Activated CD4-positive, alpha-beta T cell treated with anti-CD3 and anti-CD28 coated beads, Interleukin-2, Interleukin-4, amounts not matched to agents 100 ng/mL and 50 ng/mL, durations not matched to agents 16 hours and 8 hours (primary cell): ENCODE measurements around the gene CYP2A13.
"Not testable (repeated sequence)": the region's sequence is repeated elsewhere in the genome, so short reads cannot be mapped to it uniquely, and the experiment has no call there.

Source experiments
- DNase-seq: peaks from one replicate; pipeline ENCODE4 v3.0.0-alpha.2; 2020; ENCODE audit warnings: low spot score

The CYP2A13 gene

GRCh38 chr19:41120929-41121911 is 33.0 kb downstream of the CYP2A13 start:
- DNase-seq = peak; percentile 18

GRCh38 chr19:41122846-41123245 is 34.6 kb downstream of the CYP2A13 start:
- DNase-seq = not testable (repeated sequence)

DNA sequence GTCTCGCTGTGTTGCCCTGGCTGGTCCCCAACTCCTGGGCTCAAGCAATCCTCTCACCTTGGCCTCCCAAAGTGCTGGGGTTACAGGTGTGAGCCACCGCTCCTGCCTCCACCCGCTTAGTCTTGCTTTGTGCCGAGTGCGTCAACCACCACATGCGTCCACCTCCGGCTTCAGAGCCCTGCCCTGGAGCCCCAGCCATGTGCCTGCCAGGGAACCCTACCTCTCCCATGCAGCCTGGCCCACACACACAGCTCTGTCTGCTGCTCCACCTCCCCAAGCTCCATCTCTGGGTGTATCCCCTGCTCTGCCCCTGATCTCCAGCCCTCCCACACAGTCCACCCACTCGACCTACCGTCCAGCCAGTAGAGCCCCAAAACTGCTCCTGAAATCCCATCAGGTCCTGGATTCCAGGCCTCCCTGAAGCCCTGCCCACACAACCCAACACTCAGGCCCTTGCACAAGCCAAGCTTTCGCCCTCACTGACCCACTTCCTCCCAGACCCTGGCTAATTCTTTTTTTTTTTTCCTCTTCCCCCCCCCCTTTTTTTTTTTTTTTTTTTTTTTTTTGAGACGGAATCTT is 35.6 kb downstream of the CYP2A13 start:
- no peak for DNase-seq

DNA sequence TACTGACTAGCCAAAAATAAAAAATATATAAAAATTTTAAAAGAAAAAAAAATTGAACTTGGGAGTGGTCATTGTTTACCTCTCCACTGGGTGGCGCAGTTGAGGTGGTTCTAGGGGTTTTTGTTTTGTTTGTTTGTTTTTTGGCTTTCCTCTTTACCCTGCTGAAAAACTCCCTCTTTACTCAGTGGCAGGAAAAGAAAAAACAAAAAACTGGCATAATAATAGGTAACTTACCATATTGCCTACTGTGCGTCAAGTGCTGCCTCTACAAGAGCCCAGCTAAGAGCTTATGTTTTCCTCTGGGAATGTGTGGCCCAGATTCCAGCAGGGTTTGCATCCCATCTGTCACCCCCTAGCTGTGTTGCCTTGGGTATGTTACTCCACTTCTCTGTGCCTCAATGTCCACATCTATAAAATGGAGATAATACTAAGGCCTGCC is 38.5 kb downstream of the CYP2A13 start:
- DNase-seq = peak; percentile 21

- not testable (repeated sequence) for DNase-seq
Observed at GRCh38 chr19:41127362-41127761, 39.1 kb downstream of the CYP2A13 start.

DNA sequence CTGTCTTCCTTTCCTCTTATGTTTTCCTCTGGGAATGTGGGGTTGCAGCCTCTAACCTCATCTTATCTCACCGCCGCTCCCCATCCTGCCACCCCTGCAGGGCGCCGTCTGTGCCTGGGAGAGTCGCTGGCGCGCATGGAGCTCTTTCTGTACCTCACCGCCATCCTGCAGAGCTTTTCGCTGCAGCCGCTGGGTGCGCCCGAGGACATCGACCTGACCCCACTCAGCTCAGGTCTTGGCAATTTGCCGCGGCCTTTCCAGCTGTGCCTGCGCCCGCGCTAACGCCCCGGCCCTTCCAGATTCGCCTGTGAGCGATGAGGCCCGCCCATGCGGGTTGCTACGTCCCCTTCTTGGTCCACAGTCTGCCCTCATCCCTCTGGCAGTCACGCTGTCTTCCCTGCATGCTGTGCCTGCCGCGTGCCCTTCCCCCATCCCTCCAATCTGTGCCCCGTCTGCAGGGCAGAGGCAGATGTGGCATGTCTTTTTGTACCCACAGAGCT is 39.6 kb downstream of the CYP2A13 start:
- peak; percentile 58 for DNase-seq

- no peak for DNase-seq
Observed at GRCh38 chr19:41128692-41129091, 40.4 kb downstream of the CYP2A13 start.

- DNase-seq = no peak
Observed at GRCh38 chr19:41131186-41131585, 42.9 kb downstream of the CYP2A13 start.

GRCh38 chr19:41133260-41133659 is 45.0 kb downstream of the CYP2A13 start:
- DNase-seq = no peak

GRCh38 chr19:41134616-41135015 is 46.4 kb downstream of the CYP2A13 start:
- no peak for DNase-seq

DNA sequence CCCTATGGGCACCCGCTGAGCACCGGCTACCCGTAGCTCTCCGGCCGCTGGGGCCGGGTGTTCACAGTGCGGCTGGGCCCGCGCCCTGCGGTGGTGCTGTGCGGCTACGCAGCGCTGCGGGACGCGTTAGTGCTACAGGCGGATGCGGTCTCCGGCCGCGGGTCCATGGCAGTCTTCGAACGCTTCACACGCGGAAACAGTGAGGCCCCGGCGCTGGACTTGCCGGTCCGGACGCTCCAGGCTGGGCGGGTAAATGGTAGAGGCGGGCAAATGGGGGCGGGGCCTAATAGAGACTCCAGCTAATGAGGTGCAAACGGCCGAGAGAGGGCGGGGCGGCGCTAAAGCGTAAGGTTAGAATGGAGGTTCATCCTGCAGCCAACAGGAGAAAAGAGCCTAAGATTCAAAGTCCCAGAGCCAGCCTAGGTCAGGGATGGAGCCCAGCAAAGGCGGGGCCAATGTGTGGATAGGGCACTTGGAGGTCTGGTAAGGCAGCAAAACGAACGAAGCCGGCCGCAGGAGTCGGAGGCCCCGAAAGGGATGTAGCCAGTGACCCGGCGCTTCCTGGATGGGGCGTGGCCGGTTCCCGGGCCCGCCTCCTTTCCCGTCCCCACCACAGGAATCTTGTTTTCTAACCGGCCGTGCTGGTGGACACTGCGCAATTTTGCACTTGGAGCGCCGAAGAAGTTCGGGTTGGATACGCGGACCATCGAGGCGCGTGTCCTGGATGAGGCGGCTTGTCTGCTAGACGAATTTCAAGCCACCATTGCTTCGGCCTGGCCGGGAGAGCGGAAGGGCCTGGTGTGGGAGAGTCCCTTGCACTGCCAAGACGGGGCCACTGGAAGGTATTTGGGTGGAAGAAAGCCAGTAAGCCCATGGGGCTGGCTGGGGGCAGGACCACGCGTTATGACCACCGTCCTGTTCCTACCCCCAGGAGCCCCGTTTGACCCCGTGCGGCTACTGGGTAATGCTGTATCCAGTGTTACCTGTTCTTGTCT is 47.4 kb downstream of the CYP2A13 start:
- DNase-seq = peak; percentile 11

DNA sequence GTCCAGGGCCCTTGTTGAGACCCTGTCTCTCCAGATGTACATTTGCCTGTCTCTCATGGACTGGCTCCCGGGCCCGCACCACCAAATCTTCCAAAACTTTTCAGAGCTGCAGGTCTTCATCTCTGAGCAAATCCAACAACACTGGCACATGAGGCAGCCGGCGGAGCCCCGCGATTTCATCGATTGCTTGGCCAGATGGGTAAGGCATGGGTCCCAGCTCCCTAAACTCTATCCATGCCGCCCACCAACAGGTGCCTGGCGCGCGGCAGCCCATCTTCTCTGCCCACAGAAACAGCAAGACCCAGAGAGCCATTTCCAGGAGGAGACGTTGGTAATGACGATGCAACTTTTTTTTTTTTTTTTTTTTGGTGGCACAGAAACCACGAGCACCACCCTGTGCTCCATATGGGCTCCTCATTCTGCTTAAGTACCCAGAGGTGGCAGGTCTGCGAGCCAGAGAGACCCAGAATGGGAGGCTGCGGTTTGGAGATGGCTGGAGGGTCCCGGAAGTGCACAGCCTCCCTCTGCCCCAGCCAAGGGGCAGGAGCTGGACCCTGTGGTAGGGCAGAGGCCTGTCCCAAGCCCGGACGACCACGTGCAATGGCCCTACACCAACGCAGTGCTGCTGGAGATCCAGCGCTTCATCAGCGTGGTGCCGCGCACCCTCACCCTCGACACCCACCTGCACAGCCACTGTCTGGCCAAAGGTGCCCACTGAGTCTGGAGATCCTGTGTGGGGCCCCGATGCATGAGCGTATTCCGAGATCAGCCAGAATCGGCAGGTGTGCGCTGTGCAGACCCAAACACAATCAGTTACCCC is 48.6 kb downstream of the CYP2A13 start:
- DNase-seq = no peak

- peak; percentile 87 for DNase-seq
Observed at GRCh38 chr19:41144403-41144802, 56.2 kb downstream of the CYP2A13 start.
